Activated CD4-positive, alpha-beta T cell treated with anti-CD3 and anti-CD28 coated beads, Interleukin-2, amount 10 ng/mL, durations not matched to agents 7 days and 5 days (primary cell): ENCODE measurements around the gene MCTP1. TPM values are rescaled to one million over a fixed set of nuclear protein-coding genes. Genes with fewer than 3 reads are reported as not detected.
A peak's percentile ranks its signal among the peaks of the same experiment; 100 is the strongest.

Experiments
- CTCF ChIA-PET: fragments of 350-600 bp; sonication (Branson Sonifier 250); formaldehyde crosslinking; loops from one replicate; lab custom pipeline; 2021; ENCODE audit warnings: antibody characterized with exemption; lab: Charles Lee
- POLR2A ChIA-PET: fragments of 350-600 bp; sonication (Branson Sonifier 250); formaldehyde crosslinking; loops from one replicate; lab custom pipeline; 2021; ENCODE audit warnings: antibody characterized with exemption; lab: Charles Lee
- DNase-seq: peaks from one replicate; pipeline ENCODE4 v3.0.0-alpha.2; 2020
- H3K27ac Mint-ChIP-seq: one replicate; pipeline ENCODE4 v1.8.0; 2021; ENCODE audit warnings: mild to moderate bottlenecking, moderate library complexity, mixed read lengths
- H3K27me3 Mint-ChIP-seq: one replicate; pipeline ENCODE4 v1.8.0; 2021; ENCODE audit warnings: mixed read lengths
- H3K36me3 Mint-ChIP-seq: one replicate; pipeline ENCODE4 v1.8.0; 2021; ENCODE audit warnings: low read depth, mixed read lengths
- H3K4me1 Mint-ChIP-seq: one replicate; pipeline ENCODE4 v1.8.0; 2021; ENCODE audit warnings: mixed read lengths
- H3K4me3 Mint-ChIP-seq: one replicate; pipeline ENCODE4 v1.8.0; 2021; ENCODE audit warnings: mild to moderate bottlenecking, moderate library complexity, mixed read lengths
- H3K9me3 Mint-ChIP-seq: one replicate; pipeline ENCODE4 v1.8.0; 2021; ENCODE audit warnings: mixed read lengths
- total RNA-seq, 2 experiments: library from RNA; stranded (reverse); gene quantifications; one replicate each; pipeline ENCODE4 v1.2.3, GENCODE V29; 2021

MCTP1 gene
- total RNA-seq: under 1 TPM in 1 of 2 experiments, not detected in 1; 0.08 TPM

DNA sequence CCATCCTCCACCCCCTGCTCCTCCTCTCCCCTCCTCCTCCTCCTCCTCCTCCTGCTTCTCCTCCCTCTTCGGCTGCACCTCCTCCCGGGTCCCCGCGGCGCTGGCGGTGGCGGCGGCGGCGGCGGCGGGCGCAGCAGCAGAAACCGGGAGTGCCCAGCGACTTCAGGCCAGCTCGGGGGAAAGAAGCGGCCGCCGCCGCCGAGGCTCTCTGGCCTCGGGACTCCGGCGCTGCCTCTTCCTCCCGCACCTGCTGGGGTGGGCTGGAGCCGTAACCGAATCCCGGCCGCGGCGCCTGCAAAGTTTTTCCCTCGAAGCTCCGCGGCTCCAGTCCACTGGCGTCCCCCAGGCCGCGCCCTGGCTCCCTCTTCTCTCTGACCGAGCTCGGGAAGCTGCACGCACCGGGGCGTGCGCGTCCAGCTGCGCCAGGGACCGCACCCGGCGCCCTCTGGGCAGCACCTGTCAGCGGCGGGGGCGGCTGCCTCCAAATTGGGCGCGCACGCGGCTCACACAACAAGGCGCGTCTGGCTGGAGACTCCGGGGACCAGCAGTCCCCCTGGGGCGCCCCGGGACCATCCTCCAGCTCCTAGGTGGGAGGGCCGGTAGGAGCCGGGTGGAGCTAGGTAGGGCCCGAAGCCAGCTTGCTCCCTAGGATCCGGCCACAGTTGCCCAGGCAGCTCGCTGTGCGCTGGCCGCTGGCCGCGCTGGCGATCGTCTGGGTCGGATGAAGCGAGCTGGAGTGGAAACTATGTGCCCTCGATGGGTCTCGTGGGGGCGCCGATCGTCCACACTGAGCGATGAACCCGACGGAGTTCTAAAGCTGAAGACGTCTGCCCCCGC is at the start of gene MCTP1:
MCTP1 (minus strand) TSS at position 523 of the 837 bp plus-strand sequence.
- POLR2A ChIA-PET: interaction anchor here (0.7 kb wide), 1 partner anchor 737 kb away, joined by 4 read pairs; no protein-coding TSS in a partner anchor
- DNase-seq: no peak
- Mint-ChIP-seq H3K36me3 (no peaks in the 10 kb centered on the region), H3K9me3 (no peaks in the 10 kb centered on the region), H3K4me1 (peaks cover 10% of the 10 kb centered on the region), H3K27me3 (peaks cover 64% of the 10 kb centered on the region), H3K4me3 (peak within 1 kb of the TSS; percentile 49), H3K27ac (no peak within 1 kb of the TSS)
- CTCF ChIA-PET: no interaction called here

DNA sequence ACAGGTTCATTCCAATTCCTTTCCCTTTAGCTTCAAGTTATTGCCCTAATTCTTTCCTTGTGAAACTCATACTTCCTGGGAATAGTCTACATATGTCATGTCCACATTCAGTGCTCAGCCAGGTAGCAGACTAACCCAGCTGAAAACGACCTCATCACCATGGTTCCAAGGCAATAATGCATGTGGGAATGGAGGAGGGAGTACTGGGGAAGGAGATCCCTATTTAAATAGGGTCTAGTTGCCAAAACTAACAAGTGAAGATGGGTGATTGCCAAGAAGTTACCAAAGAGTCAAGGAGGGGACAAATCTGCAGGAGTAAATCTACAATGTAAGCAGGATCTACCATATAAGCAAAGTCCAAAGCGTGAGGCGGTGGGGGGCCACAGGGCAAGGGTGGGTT is 47.3 kb upstream of the MCTP1 start:
- Mint-ChIP-seq H3K4me3 (no peak overlapping the region), H3K36me3 (no peaks in the 10 kb centered on the region), H3K27ac (no peak overlapping the region), H3K9me3 (peaks cover 3% of the 10 kb centered on the region), H3K4me1 (no peaks in the 10 kb centered on the region), H3K27me3 (no peaks in the 10 kb centered on the region)
- CTCF ChIA-PET: no interaction called here
- POLR2A ChIA-PET: no interaction called here
- no peak for DNase-seq

DNA sequence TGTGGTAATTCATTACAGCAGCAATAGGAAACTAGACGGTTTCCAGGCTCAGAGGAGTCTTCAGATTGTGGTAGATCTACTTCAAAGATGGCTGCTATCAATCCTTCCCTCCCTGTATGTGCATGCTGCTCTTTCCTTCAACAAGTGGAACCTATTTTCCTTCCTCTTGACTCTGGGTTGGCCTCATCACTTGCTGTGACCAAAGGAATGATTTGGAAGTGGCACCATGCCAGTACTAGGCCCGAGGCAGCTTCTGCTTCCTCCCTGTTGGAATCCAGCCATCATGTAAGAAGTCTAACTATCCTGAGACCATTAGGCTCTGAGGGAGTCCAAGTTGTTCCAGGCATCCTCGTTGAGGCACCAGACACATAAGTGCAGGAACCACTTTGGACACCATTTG is 46.5 kb upstream of the MCTP1 start:
- peaks cover 3% of the 10 kb centered on the region for H3K9me3 Mint-ChIP-seq
- H3K36me3 Mint-ChIP-seq: no peaks in the 10 kb centered on the region
- no peak overlapping the region for H3K27ac Mint-ChIP-seq
- peaks cover under 1% of the 10 kb centered on the region for H3K27me3 Mint-ChIP-seq
- no peaks in the 10 kb centered on the region for H3K4me1 Mint-ChIP-seq
- no peak overlapping the region for H3K4me3 Mint-ChIP-seq
- ChIA-PET CTCF (no interaction called here), POLR2A (no interaction called here)
- no peak for DNase-seq

DNA sequence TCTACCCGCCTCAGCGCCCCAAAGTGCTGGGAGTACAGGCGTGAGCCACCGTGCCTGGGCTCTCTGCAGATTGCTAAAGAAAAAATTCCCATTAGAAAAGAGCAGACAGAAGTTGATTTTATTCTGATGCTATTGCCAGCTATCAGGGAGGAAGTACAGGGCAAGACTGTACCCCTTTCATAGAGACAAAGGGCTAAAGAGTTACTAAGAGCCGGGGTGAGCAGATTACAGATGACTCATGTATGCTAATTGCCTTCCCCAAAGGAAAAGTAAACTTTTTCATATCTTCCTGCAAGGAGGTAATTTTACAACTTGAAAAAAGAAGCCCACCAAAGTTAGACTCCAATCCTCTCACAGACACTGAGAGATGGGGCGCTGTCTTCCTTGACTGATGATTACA is 42.3 kb upstream of the MCTP1 start:
- H3K4me3 Mint-ChIP-seq: no peak overlapping the region
- ChIA-PET POLR2A (no interaction called here), CTCF (no interaction called here)
- H3K27ac Mint-ChIP-seq: no peak overlapping the region
- H3K9me3 Mint-ChIP-seq: peaks cover 3% of the 10 kb centered on the region
- peaks cover 6% of the 10 kb centered on the region for H3K27me3 Mint-ChIP-seq
- no peaks in the 10 kb centered on the region for H3K36me3 Mint-ChIP-seq
- no peaks in the 10 kb centered on the region for H3K4me1 Mint-ChIP-seq
- no peak for DNase-seq

DNA sequence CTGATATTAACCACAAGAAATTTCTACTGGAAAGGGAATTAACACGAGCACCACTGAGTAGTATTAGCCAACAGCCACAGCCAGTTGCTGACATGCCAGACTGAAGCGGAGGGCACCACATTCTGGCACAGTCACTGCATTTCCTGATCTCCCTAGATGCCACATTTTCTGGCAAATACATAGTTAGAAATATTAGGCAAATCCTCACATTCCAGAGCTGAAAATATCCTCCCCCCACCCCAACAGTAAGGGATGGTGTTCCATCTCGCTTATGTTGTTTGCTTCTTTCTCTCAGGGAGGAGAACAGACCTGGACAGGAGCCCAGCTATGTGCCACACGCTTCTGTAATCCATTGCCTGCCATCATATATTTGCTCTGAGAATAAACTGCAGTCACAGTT is 32.8 kb upstream of the MCTP1 start:
- H3K36me3 Mint-ChIP-seq: no peaks in the 10 kb centered on the region
- no peaks in the 10 kb centered on the region for H3K4me1 Mint-ChIP-seq
- H3K4me3 Mint-ChIP-seq: no peak overlapping the region
- ChIA-PET POLR2A (no interaction called here), CTCF (no interaction called here)
- DNase-seq: no peak
- peaks cover 4% of the 10 kb centered on the region for H3K9me3 Mint-ChIP-seq
- peaks cover 4% of the 10 kb centered on the region for H3K27me3 Mint-ChIP-seq
- H3K27ac Mint-ChIP-seq: no peak overlapping the region

DNA sequence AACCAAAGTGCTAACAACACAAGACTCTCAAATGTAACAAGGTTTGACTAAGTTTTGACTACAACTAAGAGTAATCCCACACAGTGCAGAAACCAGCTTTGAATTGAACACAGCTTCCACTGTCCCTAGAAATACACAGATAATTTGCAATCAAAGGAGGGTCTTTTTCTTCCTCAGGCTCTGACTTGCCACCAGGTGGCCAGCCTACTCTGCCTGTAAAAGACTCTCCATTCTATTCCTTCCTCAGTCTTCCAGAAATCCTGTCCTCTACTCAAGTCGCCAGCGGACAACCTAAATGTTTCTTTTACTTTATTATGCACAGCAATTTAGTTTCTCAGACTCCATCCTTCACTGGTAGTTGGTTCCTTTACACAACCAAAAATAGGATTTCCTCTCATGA is 32.2 kb upstream of the MCTP1 start:
- ChIA-PET POLR2A (no interaction called here), CTCF (no interaction called here)
- no peak overlapping the region for H3K4me3 Mint-ChIP-seq
- H3K27me3 Mint-ChIP-seq: peaks cover 2% of the 10 kb centered on the region
- H3K4me1 Mint-ChIP-seq: no peaks in the 10 kb centered on the region
- H3K9me3 Mint-ChIP-seq: peaks cover 4% of the 10 kb centered on the region
- H3K36me3 Mint-ChIP-seq: no peaks in the 10 kb centered on the region
- no peak for DNase-seq
- H3K27ac Mint-ChIP-seq: no peak overlapping the region

DNA sequence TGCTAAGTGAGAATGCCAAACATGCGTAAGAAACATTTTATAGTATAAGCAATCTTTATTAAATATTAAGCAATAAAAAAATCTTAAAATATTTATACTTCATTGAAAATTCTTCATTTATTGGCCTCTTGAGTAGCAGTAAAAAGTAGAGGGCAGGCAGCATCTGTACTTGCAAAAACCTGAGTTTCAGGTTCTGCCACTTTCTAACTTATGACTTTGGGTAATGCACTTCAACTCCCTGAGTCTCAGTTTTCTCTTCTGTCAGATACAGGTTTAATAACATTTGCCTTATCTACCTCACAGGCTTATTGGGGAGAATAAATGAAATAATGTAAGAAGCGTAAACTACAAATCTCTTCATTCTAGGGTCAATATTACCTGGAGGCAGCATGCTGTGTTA is 19.8 kb upstream of the MCTP1 start:
- Mint-ChIP-seq H3K36me3 (no peaks in the 10 kb centered on the region), H3K27ac (no peak overlapping the region), H3K27me3 (peaks cover 10% of the 10 kb centered on the region), H3K9me3 (no peaks in the 10 kb centered on the region), H3K4me1 (no peaks in the 10 kb centered on the region), H3K4me3 (no peak overlapping the region)
- POLR2A ChIA-PET: no interaction called here
- no peak for DNase-seq
- CTCF ChIA-PET: no interaction called here

DNA sequence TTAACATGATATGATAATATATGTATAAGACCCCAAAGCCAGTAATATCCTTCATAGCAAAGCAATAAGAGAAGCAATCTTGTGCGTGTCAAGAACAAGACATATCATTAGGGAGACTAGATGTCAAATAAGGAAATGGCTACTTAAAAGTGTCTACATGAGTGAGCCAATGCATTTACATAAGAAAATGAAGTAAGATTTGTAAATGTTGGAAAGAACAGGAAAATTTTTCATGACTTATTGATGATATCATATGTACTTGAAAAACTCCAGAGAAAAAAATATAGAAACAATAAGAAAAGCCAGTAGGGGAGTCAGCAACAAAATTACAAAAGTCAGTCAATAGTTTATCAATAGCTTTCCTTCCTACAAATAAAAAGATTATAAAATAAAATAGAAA is 13.8 kb upstream of the MCTP1 start:
- no peak for DNase-seq
- POLR2A ChIA-PET: no interaction called here
- Mint-ChIP-seq H3K27ac (no peak overlapping the region), H3K4me1 (no peaks in the 10 kb centered on the region), H3K36me3 (no peaks in the 10 kb centered on the region), H3K27me3 (peaks cover 17% of the 10 kb centered on the region), H3K4me3 (no peak overlapping the region), H3K9me3 (no peaks in the 10 kb centered on the region)
- CTCF ChIA-PET: no interaction called here

DNA sequence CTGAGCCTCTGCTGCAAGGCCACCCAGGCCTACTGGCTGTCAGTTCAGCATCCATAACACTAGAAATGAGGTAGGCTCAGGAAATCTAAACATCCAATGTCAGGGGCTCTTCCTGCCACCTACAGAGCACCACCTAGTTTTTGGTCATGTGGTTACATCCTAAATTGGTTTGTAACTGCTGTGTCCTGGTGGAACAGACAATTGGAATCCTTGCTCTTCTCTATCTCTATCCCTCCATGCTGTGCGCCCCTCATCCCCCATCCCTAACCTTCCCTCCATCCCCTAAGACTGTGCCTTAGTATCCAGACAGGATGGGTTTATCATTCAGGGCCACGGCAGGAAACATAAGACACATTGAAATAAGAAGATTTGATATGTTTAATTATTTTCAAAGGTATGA is 11.4 kb upstream of the MCTP1 start:
- no peak overlapping the region for H3K27ac Mint-ChIP-seq
- H3K4me3 Mint-ChIP-seq: no peak overlapping the region
- ChIA-PET CTCF (no interaction called here), POLR2A (no interaction called here)
- H3K27me3 Mint-ChIP-seq: peaks cover 20% of the 10 kb centered on the region
- no peaks in the 10 kb centered on the region for H3K4me1 Mint-ChIP-seq
- DNase-seq: no peak
- no peaks in the 10 kb centered on the region for H3K9me3 Mint-ChIP-seq
- no peaks in the 10 kb centered on the region for H3K36me3 Mint-ChIP-seq

DNA sequence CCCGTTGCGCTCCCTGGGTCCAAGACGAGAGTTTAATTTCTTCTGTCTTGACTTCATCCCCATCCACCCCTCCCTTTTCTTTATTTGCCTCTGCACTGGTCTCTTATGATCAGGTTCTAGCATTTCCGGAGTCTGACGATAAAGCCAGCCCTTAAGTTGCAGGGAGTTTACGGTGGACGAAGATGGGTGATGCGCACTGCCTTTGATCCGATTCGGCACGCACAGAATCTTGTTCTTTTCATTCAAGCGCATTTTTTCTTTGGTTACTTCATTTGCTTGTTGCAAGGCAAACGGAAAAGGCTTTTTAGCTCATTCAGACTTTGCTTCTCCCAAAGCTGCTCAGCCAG is 488 bp upstream of the MCTP1 start:
- ChIA-PET CTCF (no interaction called here), POLR2A (no interaction called here)
- Mint-ChIP-seq H3K9me3 (no peaks in the 10 kb centered on the region), H3K27ac (no peak overlapping the region), H3K4me3 (peak overlapping the region; percentile 49), H3K36me3 (no peaks in the 10 kb centered on the region), H3K27me3 (peaks cover 67% of the 10 kb centered on the region), H3K4me1 (peaks cover 10% of the 10 kb centered on the region)
- peak; percentile 6 for DNase-seq

DNA sequence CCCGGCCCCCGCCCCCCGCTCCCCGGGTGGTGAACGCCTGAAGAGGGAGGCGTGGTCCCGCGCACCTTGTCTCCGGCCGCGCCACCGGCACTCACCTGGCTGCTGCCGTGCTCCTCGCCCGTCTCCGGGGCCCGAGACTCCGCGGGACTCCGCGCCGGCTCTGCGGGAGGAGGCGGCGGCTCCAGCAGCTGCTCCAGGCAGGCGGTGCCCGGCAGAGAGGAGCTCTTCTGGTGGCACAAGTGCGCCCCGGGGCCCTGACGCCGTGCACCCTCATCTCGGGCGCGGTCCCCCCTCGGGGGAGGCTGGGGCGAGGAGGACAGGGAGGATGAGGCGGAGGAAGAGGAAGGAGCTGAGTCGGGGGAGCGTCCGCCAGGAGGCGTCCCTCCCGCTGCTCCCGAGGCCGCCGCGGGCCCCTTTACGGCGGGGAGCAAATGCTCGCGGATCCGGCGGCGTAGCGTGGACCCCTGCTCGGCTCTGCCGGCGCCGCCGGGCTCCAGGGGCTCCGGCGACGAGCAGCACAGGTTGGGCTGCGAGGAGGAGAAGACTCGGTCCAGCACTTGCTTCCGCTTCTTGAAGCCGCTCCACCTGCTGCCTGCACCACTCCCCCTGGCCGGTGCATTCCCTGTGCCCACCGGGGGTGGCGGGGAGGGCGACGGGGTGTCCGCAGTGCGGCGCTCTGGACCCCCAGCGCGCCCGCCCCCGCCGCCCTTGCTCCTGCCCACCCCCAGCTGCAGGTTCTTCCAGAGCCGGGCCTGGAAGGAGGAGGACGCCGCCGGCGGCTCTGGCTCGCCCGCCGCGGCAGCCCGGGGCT is 928 bp downstream of the MCTP1 start:
- CTCF ChIA-PET: no interaction called here
- POLR2A ChIA-PET: interaction anchor here (0.7 kb wide), 1 partner anchor 737 kb away, joined by 4 read pairs; no protein-coding TSS in a partner anchor
- H3K4me3 Mint-ChIP-seq: no peak overlapping the region
- no peak overlapping the region for H3K27ac Mint-ChIP-seq
- H3K9me3 Mint-ChIP-seq: no peaks in the 10 kb centered on the region
- H3K27me3 Mint-ChIP-seq: peaks cover 68% of the 10 kb centered on the region
- H3K4me1 Mint-ChIP-seq: peaks cover 10% of the 10 kb centered on the region
- peak; percentile 20 for DNase-seq
- no peaks in the 10 kb centered on the region for H3K36me3 Mint-ChIP-seq

DNA sequence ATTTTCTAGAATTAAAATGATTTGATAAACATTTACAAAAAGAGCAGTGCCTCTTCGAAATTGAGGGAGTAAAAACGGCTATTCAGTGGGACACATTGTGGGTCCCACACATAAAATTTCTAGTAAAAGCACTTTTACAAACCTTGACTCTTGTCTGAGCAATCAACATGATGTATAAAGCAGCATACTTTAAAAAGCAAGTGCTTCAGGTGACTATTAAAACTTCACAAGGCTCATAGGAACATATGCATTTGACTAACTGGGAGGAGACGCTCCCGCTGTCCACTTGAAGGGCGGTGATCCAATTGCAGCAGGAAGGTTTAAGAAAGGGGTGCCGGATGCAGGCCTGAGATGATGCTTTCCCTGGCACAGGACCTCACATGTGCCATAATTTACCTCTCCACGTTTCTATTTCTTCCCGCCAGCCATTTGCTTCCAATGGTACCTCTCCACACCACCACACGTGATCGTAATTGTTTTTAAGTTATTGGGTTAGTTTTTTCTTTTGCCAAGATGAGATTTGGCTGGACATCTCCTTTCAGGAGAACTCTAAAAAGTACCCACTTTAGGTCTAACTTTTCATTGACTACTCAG is 1.8 kb downstream of the MCTP1 start:
- Mint-ChIP-seq H3K27me3 (peaks cover 68% of the 10 kb centered on the region), H3K36me3 (no peaks in the 10 kb centered on the region), H3K9me3 (no peaks in the 10 kb centered on the region), H3K27ac (no peak overlapping the region), H3K4me1 (peaks cover 10% of the 10 kb centered on the region), H3K4me3 (peak overlapping the region; percentile 24)
- DNase-seq: no peak
- ChIA-PET POLR2A (no interaction called here), CTCF (no interaction called here)

DNA sequence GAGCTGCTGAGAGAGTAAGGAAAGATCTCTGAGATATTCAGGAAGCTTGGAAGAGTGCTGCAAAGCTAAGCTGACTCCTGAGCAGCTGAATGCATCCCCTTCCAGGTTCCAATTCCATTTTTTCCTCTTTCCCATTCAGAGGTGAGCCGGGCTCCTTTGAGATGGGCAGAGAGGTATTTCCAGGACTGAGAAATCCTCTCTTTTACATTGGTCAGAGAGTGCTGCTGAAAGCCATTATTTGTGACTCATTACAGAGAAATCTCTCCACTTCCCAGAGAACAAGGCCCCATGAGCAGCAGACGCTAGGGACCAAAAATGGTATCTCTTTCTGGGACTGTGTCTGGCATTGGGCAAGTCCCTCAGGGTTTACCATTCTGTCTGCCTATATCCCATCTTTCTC is 3.7 kb downstream of the MCTP1 start:
- Mint-ChIP-seq H3K36me3 (no peaks in the 10 kb centered on the region), H3K27ac (no peak overlapping the region), H3K4me1 (peaks cover 10% of the 10 kb centered on the region), H3K9me3 (no peaks in the 10 kb centered on the region), H3K4me3 (no peak overlapping the region), H3K27me3 (peaks cover 55% of the 10 kb centered on the region)
- POLR2A ChIA-PET: no interaction called here
- DNase-seq: no peak
- CTCF ChIA-PET: no interaction called here
